GM18867 (cell line): ENCODE measurements around the gene KRTAP13-2.

Experiments used
- ATAC-seq: cut with Tn5 transposase; IDR thresholded peaks from one replicate; pipeline ENCODE4 v1.9.1; 2021; ENCODE audit warnings: mild to moderate bottlenecking, moderate library complexity; ENCODE audit not compliant: unreplicated experiment

KRTAP13-2 gene

DNA sequence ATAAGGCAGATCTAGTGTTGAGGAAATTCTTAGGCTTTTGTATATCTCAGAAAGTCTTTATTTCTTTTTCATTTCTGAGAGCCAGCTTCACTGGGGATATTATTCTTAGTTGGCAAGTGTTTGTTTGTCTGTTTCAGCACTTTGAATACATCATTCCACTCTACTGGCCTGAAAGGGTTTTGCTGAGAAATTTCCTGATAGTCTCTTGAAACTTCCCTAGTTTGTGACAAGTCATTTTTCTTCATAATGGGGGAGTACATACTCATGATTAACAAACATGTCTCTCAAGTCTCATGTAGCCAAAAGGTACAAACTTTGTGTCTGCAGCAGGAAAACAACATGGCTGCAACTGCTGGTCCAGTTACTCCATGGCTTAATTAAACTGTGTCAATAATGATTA lies 45.7 kb downstream of the KRTAP13-2 start:
- no peak for ATAC-seq
